Fibroblast of the conjunctiva (primary cell): Measurements from ENCODE around the gene PFKM.

ENCODE experiments used
- DNase-seq: peaks from one replicate; pipeline ENCODE4 v3.0.0-alpha.2; 2010; ENCODE audit warnings: low read depth

Gene PFKM

DNA sequence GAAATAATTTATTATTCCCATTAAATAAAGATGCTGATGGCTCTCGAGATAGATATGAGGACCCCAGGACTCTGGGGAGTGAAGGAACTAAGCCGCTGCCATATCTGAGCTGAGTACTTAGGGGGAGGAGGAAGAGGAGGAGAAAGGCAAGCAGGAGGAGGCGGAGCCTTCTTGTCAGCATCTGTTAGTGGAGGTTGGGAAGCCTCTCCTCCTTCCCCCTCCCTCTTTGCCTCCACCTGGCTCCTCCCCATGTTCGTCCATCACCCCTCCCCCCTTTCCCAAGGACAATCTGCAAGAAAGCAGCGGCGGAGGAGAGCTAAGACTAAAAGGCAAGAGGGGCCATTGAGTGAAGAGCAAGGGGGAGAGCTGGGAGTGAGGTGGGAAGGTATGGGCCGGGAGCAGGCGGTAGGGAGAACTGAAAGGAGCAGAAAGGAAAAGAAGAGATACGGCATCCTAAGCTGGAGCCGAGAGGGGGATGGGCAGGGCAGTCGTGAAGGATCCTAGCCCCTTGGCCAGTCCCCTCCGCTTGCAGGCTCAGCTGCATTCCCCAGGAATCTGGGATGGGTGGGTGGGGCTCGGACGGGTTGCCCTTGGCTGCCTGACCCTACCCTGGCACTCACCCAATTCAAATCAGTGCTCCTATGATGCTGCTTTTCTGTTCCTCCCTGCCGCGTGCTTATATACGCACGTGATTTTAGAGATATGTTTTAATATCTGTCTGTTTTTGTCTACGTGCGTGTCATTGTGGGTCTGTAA, at the start of gene PFKM:
Gene PFKM (plus strand): TSS at position 287 of the 756 bp plus-strand sequence. CDS start 3,411 bp downstream, outside the sequence.
- peak; percentile 92 for DNase-seq

GRCh38 chr12:48070033-48070432, 49.1 kb upstream of the PFKM start:
- DNase-seq: no peak

GRCh38 chr12:48070731-48071130, 48.4 kb upstream of the PFKM start:
- no peak for DNase-seq

- no peak for DNase-seq
These were observed 47.4 kb upstream of the PFKM start for GRCh38 chr12:48071808-48072207.

DNA sequence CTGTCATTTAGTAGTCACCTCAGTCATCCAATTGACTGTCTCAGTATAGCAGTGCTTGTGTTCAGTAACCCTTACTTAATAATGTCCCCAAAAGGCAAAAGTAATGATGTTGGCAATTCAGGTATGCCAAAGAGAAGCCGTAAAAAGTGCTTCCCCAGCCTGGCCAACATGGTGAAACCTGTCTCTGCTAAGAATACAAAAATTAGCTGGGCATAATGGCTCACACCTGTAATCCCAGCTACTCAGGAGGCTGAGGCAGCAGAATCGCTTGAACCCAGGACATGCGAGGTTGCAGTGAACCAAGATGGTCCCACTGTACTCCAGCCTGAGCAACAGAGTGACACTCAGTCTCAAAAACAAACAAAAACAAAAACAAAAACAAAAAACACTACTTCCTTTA, 46.9 kb upstream of the PFKM start:
- DNase-seq: no peak

DNA sequence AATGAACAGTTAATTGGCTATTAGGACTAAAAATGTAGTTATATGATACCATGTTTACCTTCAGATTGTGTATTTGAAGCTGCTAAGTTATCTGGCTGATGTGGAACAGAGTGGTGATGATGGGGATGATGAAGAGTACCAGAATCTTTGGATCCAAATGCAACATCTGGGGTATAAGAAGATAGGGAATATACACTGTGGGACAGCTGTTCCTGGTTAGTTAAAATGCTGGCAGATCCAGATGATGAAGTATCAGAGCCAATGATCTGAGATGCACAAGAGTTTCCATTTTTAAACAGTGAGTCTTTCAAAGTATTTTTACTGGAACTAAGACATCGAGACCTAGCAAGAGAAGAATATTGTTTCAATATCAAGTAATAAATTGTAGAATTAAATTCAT, 44.9 kb upstream of the PFKM start:
- DNase-seq: no peak

GRCh38 chr12:48075832-48076231, 43.3 kb upstream of the PFKM start:
- DNase-seq: no peak

GRCh38 chr12:48077111-48077510, 42.1 kb upstream of the PFKM start:
- no peak for DNase-seq

GRCh38 chr12:48078901-48079300, 40.3 kb upstream of the PFKM start:
- DNase-seq: peak; percentile 4

DNA sequence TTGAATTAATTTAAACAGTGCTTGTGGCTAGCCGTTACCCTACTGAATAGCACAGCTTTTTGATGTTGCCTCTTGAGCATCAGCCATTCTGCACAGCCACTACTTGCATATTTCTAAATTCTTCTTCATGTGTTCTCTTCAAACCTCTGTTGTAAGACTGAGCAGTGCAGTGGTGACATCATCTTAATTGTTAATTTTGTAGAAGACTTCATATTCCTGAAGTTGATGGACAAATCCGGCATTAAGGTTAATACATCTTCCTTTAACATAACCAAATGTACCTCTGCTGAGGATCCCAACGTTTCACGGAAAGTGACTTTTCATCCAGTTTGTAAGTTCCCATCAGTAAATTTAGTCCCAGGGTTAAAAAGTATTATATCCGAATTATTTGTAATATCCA, 38.9 kb upstream of the PFKM start:
- no peak for DNase-seq

DNA sequence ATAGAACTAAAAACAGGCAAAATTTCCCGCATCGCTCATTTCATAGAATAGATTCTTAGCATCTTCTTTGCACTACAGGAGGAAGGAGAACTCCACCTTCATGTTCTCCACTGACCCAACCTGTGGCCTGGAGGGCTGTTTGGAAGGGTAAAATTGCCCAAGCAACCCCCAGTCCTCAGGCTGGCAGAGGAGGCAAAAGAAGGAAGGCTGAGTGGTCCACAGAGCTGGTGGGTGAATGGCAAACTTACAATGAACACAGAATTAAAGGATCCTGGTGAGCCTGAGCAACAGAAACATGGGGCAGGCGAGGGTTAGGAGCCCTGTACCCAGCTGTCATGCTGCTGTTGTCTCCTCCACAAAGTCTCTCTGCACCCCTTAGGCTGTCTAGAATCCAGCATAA, 38.3 kb upstream of the PFKM start:
- DNase-seq: no peak

- no peak for DNase-seq
These were observed 35.1 kb upstream of the PFKM start for GRCh38 chr12:48084066-48084465.

- no peak for DNase-seq
These were observed 34.2 kb upstream of the PFKM start for GRCh38 chr12:48084841-48085460.

DNA sequence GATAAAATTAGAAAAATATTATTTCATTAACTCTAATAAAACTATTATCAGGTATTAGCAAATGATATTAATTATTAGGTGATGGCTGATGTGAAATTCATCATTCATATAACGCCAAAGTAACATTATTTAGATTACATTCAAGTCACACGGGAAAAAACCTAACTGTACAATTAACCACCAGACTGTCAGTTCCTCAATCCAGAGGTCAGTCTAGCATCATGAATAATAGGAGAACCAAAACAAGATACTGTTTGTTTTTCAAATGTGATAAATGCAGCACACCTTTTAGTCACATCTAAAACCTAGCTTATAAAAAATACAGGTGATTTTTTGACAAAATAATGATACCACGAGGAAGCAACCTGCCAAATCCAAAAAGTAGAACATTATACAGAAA, 32.8 kb upstream of the PFKM start:
- DNase-seq: no peak

- DNase-seq: no peak
These were observed 26.6 kb upstream of the PFKM start for GRCh38 chr12:48092611-48093010.

- DNase-seq: no peak
These were observed 14.6 kb upstream of the PFKM start for GRCh38 chr12:48104531-48104930.

GRCh38 chr12:48105321-48105866, 13.8 kb upstream of the PFKM start:
- DNase-seq: no peak

DNA sequence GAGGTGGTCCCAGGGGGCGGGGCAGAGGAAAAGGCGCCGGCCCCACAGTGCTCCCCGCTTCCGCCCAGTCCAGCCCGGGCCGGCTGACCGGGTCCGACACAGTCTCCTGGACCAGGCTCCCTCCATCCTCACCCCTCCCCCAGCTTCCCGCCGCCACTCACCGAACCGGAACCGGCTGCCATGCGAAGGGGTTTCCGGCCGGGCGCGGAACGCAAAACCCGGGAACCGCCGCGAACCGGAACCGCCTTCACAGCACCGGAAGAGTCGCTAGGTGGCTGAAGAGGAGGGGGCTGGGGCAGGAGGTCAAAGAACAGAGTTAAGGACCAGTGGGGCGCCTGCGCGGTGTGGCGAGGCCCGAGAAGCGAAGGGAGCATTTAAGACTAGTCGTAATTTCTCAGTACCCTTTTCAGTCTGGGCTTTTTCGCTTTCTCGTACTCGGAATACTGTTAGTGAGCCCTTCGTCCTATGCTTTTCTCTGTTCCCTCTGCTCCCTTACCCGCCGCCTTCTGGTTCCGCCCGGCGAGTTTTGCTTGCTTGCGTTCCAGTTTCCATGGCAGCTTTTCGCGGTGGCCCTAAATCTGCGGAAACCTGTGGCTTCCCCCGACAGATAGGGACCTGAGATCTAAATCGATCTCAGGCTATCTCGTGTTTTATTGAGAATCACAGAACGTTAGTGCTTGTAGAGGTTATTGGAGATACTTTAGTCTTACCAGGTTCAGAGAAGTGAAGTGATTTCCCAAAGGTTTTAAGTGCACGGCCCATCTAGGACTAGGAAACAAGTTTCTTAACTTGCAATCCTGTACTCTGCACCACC, 13.1 kb upstream of the PFKM start, which contains the start of gene SENP1:
Gene SENP1 (minus strand): TSS at position 213 of the 814 bp plus-strand sequence. CDS start 4,607 bp downstream, outside the sequence.
- peak; percentile 68 for DNase-seq

DNA sequence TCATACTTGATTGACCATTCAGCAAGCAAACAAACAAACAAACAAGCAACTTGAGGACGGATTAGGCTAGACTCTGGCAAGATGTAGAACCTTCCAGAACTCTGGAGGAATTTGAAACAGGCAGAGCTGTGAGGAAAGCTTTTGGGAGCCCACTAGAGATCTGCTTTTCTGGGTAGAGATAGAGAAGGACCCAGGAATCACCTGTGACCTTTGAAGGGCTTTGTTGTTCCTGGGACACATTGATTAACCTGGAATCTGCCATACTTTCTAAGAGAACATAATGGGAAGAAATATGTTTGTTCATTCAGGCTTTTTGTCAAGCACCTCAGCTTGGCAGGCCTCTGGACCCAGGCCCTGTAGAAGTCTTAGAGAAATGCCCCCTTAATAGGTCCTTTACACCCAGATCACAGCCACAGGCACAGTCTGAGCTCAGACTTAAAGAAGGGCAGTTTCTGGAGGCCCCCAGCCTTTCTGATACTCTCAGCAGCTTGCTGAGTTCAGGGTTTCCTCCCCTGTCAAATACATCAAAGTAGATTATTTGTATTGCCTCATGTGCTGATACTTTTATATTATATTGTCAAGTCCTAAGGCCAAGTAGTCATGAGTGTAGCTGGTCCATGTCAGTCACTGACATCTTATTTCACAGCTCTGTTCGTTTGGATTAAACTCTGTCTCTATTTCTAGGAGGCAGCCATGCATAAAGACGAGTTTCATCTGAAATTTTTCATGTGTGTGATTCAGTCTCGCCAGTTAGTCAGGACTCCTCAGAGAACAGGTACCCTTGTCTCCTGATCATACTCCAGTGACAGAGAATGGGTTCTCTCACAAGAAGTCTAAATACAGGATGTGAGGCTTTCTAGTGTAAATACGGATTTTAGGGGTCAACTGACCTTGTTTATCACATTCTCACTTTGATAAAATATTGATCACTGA, 12.2 kb upstream of the PFKM start:
- DNase-seq: no peak

- DNase-seq: no peak
These were observed 9.7 kb upstream of the PFKM start for GRCh38 chr12:48109424-48109823.

GRCh38 chr12:48110691-48111311, 8.4 kb upstream of the PFKM start:
- no peak for DNase-seq
